ENCODE measurements around the gene MEF2A. TPM values are rescaled to one million over a fixed set of nuclear protein-coding genes. Genes with fewer than 3 reads are reported as not detected.
"Not testable (repeated sequence)": the region's sequence is repeated elsewhere in the genome, so short reads cannot be mapped to it uniquely, and the experiment has no call there.

MEF2A gene
- 13.6 and 25.1 TPM in 2 replicates for total RNA-seq (2014; rRNA removed; shearing (Covaris generic))

GRCh38 chr15:99565299-99566156 lies at the start of gene MEF2A:
MEF2A (plus strand) TSS chr15:99565984; CDS start chr15:99633120, 67,136 bp downstream.
- peak; percentile 88 for DNase-seq (ENCODE audit: low spot score)
- in situ Hi-C loops (cut with HindIII; ENCODE audit: low sequenced_read_pairs), result no loop called here

GRCh38 chr15:99518191-99518590 lies 47.6 kb upstream of the MEF2A start:
- in situ Hi-C loops (cut with HindIII; ENCODE audit: low sequenced_read_pairs), result no loop called here

GRCh38 chr15:99519366-99519765 lies 46.4 kb upstream of the MEF2A start:
- DNase-seq (ENCODE audit: low spot score); in situ Hi-C loops (cut with HindIII; ENCODE audit: low sequenced_read_pairs): not testable (repeated sequence)

More at GRCh38 chr15:99518191-99518590, 47.6 kb upstream of the MEF2A start:
- no peak for DNase-seq (ENCODE audit: low spot score)

GRCh38 chr15:99522288-99522687 lies 43.5 kb upstream of the MEF2A start:
- DNase-seq (ENCODE audit: low spot score), result no peak
- in situ Hi-C loops (cut with HindIII; ENCODE audit: low sequenced_read_pairs), result no loop called here

GRCh38 chr15:99526176-99526575 lies 39.6 kb upstream of the MEF2A start:
- in situ Hi-C loops (cut with HindIII; ENCODE audit: low sequenced_read_pairs), result no loop called here
- no peak for DNase-seq (ENCODE audit: low spot score)

- in situ Hi-C loops (cut with HindIII; ENCODE audit: low sequenced_read_pairs), result no loop called here
- no peak for DNase-seq (ENCODE audit: low spot score)
Measured at GRCh38 chr15:99526671-99527070, 39.1 kb upstream of the MEF2A start.

GRCh38 chr15:99536422-99537040 lies 29.3 kb upstream of the MEF2A start:
- in situ Hi-C loops (cut with HindIII; ENCODE audit: low sequenced_read_pairs), result no loop called here
- DNase-seq (ENCODE audit: low spot score), result peak; percentile 87

GRCh38 chr15:99537344-99537743 lies 28.4 kb upstream of the MEF2A start:
- DNase-seq (ENCODE audit: low spot score), result peak; percentile 55
- in situ Hi-C loops (cut with HindIII; ENCODE audit: low sequenced_read_pairs), result no loop called here

GRCh38 chr15:99538261-99538660 lies 27.5 kb upstream of the MEF2A start:
- in situ Hi-C loops (cut with HindIII; ENCODE audit: low sequenced_read_pairs), result no loop called here
- DNase-seq (ENCODE audit: low spot score), result no peak

GRCh38 chr15:99542828-99543227 lies 23.0 kb upstream of the MEF2A start:
- in situ Hi-C loops (cut with HindIII; ENCODE audit: low sequenced_read_pairs), result no loop called here
- DNase-seq (ENCODE audit: low spot score), result no peak

- no peak for DNase-seq (ENCODE audit: low spot score)
- in situ Hi-C loops (cut with HindIII; ENCODE audit: low sequenced_read_pairs), result no loop called here
Measured at GRCh38 chr15:99545605-99546004, 20.2 kb upstream of the MEF2A start.

- in situ Hi-C loops (cut with HindIII; ENCODE audit: low sequenced_read_pairs), result no loop called here
- DNase-seq (ENCODE audit: low spot score), result no peak
Measured at GRCh38 chr15:99546441-99547100, 19.2 kb upstream of the MEF2A start.

- no peak for DNase-seq (ENCODE audit: low spot score)
- in situ Hi-C loops (cut with HindIII; ENCODE audit: low sequenced_read_pairs), result no loop called here
Measured at GRCh38 chr15:99547517-99547916, 18.3 kb upstream of the MEF2A start.

- no peak for DNase-seq (ENCODE audit: low spot score)
- in situ Hi-C loops (cut with HindIII; ENCODE audit: low sequenced_read_pairs), result no loop called here
Measured at GRCh38 chr15:99550077-99550476, 15.7 kb upstream of the MEF2A start.

GRCh38 chr15:99552111-99552510 lies 13.7 kb upstream of the MEF2A start:
- DNase-seq (ENCODE audit: low spot score), result no peak
- in situ Hi-C loops (cut with HindIII; ENCODE audit: low sequenced_read_pairs), result no loop called here

- DNase-seq (ENCODE audit: low spot score), result no peak
- in situ Hi-C loops (cut with HindIII; ENCODE audit: low sequenced_read_pairs), result no loop called here
Measured at GRCh38 chr15:99554880-99555488, 10.8 kb upstream of the MEF2A start.

- in situ Hi-C loops (cut with HindIII; ENCODE audit: low sequenced_read_pairs), result no loop called here
- no peak for DNase-seq (ENCODE audit: low spot score)
Measured at GRCh38 chr15:99556011-99556410, 9.8 kb upstream of the MEF2A start.

- DNase-seq (ENCODE audit: low spot score), result no peak
- in situ Hi-C loops (cut with HindIII; ENCODE audit: low sequenced_read_pairs), result no loop called here
Measured at GRCh38 chr15:99556578-99556977, 9.2 kb upstream of the MEF2A start.

- no peak for DNase-seq (ENCODE audit: low spot score)
- in situ Hi-C loops (cut with HindIII; ENCODE audit: low sequenced_read_pairs), result no loop called here
Measured at GRCh38 chr15:99558084-99558483, 7.7 kb upstream of the MEF2A start.

GRCh38 chr15:99558571-99558970 lies 7.2 kb upstream of the MEF2A start:
- no peak for DNase-seq (ENCODE audit: low spot score)
- in situ Hi-C loops (cut with HindIII; ENCODE audit: low sequenced_read_pairs), result no loop called here
